Measurements from ENCODE around the gene TXNL4A. TPM values are rescaled to one million over a fixed set of nuclear protein-coding genes. Genes with fewer than 3 reads are reported as not detected.
A peak's percentile ranks its signal among the peaks of the same experiment; 100 is the strongest.

The TXNL4A gene
- total RNA-seq, 1 donor from 2014 or later: 210 TPM

- no peak for DNase-seq
- Mint-ChIP-seq H3K36me3 (ENCODE audit: low read depth) (peaks cover 44% of the 10 kb centered on the region), H3K4me3 (peak overlapping the region; percentile 7), H3K4me1 (peaks cover 54% of the 10 kb centered on the region), H3K27ac (no peak overlapping the region), H3K9me3 (no peaks in the 10 kb centered on the region), H3K27me3 (no peaks in the 10 kb centered on the region)
- intact Hi-C loops (cut with micrococcal nuclease): no loop called here
Measured at GRCh38 chr18:79983793-79984192, 4.6 kb downstream of the TXNL4A start.

- Mint-ChIP-seq H3K36me3 (ENCODE audit: low read depth) (peaks cover 44% of the 10 kb centered on the region), H3K27me3 (no peaks in the 10 kb centered on the region), H3K4me3 (no peak overlapping the region), H3K27ac (peak overlapping the region; percentile 41), H3K9me3 (no peaks in the 10 kb centered on the region), H3K4me1 (peaks cover 54% of the 10 kb centered on the region)
- no peak for DNase-seq
- intact Hi-C loops (cut with micrococcal nuclease): no loop called here
Measured at GRCh38 chr18:79983253-79983652, 5.1 kb downstream of the TXNL4A start.

GRCh38 chr18:79982736-79983135 lies 5.6 kb downstream of the TXNL4A start:
- peak; percentile 77 for DNase-seq
- Mint-ChIP-seq H3K27ac (peak overlapping the region; percentile 23), H3K27me3 (no peaks in the 10 kb centered on the region), H3K9me3 (no peaks in the 10 kb centered on the region), H3K4me3 (no peak overlapping the region), H3K4me1 (peaks cover 57% of the 10 kb centered on the region), H3K36me3 (ENCODE audit: low read depth) (peaks cover 47% of the 10 kb centered on the region)
- intact Hi-C loops (cut with micrococcal nuclease): no loop called here

GRCh38 chr18:79980585-79980984 lies 7.8 kb downstream of the TXNL4A start:
- H3K9me3 Mint-ChIP-seq: no peaks in the 10 kb centered on the region
- intact Hi-C loops (cut with micrococcal nuclease): no loop called here
- no peak for DNase-seq
- H3K27ac Mint-ChIP-seq: no peak overlapping the region
- H3K4me3 Mint-ChIP-seq: no peak overlapping the region
- H3K36me3 Mint-ChIP-seq (ENCODE audit: low read depth): peaks cover 38% of the 10 kb centered on the region
- no peaks in the 10 kb centered on the region for H3K27me3 Mint-ChIP-seq
- H3K4me1 Mint-ChIP-seq: peaks cover 46% of the 10 kb centered on the region

GRCh38 chr18:79979843-79980242 lies 8.5 kb downstream of the TXNL4A start:
- H3K27me3 Mint-ChIP-seq: no peaks in the 10 kb centered on the region
- no peak overlapping the region for H3K4me3 Mint-ChIP-seq
- H3K36me3 Mint-ChIP-seq (ENCODE audit: low read depth): peaks cover 39% of the 10 kb centered on the region
- H3K9me3 Mint-ChIP-seq: no peaks in the 10 kb centered on the region
- peaks cover 41% of the 10 kb centered on the region for H3K4me1 Mint-ChIP-seq
- no peak for DNase-seq
- H3K27ac Mint-ChIP-seq: no peak overlapping the region
- intact Hi-C loops (cut with micrococcal nuclease): no loop called here

- DNase-seq: no peak
- Mint-ChIP-seq H3K9me3 (no peaks in the 10 kb centered on the region), H3K4me1 (peaks cover 16% of the 10 kb centered on the region), H3K27me3 (no peaks in the 10 kb centered on the region), H3K27ac (no peak overlapping the region), H3K36me3 (ENCODE audit: low read depth) (peaks cover 51% of the 10 kb centered on the region), H3K4me3 (no peak overlapping the region)
- intact Hi-C loops (cut with micrococcal nuclease): no loop called here
Measured at GRCh38 chr18:79975985-79976680, 12.2 kb downstream of the TXNL4A start.

- intact Hi-C loops (cut with micrococcal nuclease): no loop called here
- Mint-ChIP-seq H3K4me3 (no peak overlapping the region), H3K27me3 (no peaks in the 10 kb centered on the region), H3K36me3 (ENCODE audit: low read depth) (peaks cover 55% of the 10 kb centered on the region), H3K27ac (no peak overlapping the region), H3K9me3 (no peaks in the 10 kb centered on the region), H3K4me1 (peaks cover 13% of the 10 kb centered on the region)
- no peak for DNase-seq
Measured at GRCh38 chr18:79975043-79975442, 13.3 kb downstream of the TXNL4A start.

GRCh38 chr18:79974025-79974654 lies 14.2 kb downstream of the TXNL4A start:
- no peaks in the 10 kb centered on the region for H3K9me3 Mint-ChIP-seq
- H3K4me3 Mint-ChIP-seq: no peak overlapping the region
- DNase-seq: no peak
- H3K27ac Mint-ChIP-seq: no peak overlapping the region
- peaks cover 7% of the 10 kb centered on the region for H3K4me1 Mint-ChIP-seq
- H3K27me3 Mint-ChIP-seq: no peaks in the 10 kb centered on the region
- intact Hi-C loops (cut with micrococcal nuclease): no loop called here
- peaks cover 53% of the 10 kb centered on the region for H3K36me3 Mint-ChIP-seq (ENCODE audit: low read depth)

- no peak overlapping the region for H3K4me3 Mint-ChIP-seq
- intact Hi-C loops (cut with micrococcal nuclease): no loop called here
- H3K27me3 Mint-ChIP-seq: no peaks in the 10 kb centered on the region
- no peak overlapping the region for H3K27ac Mint-ChIP-seq
- H3K9me3 Mint-ChIP-seq: no peaks in the 10 kb centered on the region
- no peak for DNase-seq
- peaks cover 7% of the 10 kb centered on the region for H3K4me1 Mint-ChIP-seq
- peaks cover 52% of the 10 kb centered on the region for H3K36me3 Mint-ChIP-seq (ENCODE audit: low read depth)
Measured at GRCh38 chr18:79973517-79973916, 14.8 kb downstream of the TXNL4A start.

GRCh38 chr18:79972720-79973119 lies 15.6 kb downstream of the TXNL4A start:
- DNase-seq: no peak
- Mint-ChIP-seq H3K4me3 (no peak overlapping the region), H3K4me1 (peaks cover 3% of the 10 kb centered on the region), H3K9me3 (no peaks in the 10 kb centered on the region), H3K27me3 (no peaks in the 10 kb centered on the region), H3K27ac (no peak overlapping the region), H3K36me3 (ENCODE audit: low read depth) (peaks cover 49% of the 10 kb centered on the region)
- intact Hi-C loops (cut with micrococcal nuclease): no loop called here

- Mint-ChIP-seq H3K4me3 (no peak overlapping the region), H3K27ac (no peak overlapping the region), H3K36me3 (ENCODE audit: low read depth) (peaks cover 52% of the 10 kb centered on the region), H3K9me3 (no peaks in the 10 kb centered on the region), H3K27me3 (no peaks in the 10 kb centered on the region), H3K4me1 (peaks cover 3% of the 10 kb centered on the region)
- intact Hi-C loops (cut with micrococcal nuclease): no loop called here
- DNase-seq: no peak
Measured at GRCh38 chr18:79971986-79972385, 16.4 kb downstream of the TXNL4A start.

- H3K4me1 Mint-ChIP-seq: peaks cover 3% of the 10 kb centered on the region
- no peak for DNase-seq
- H3K27me3 Mint-ChIP-seq: no peaks in the 10 kb centered on the region
- H3K4me3 Mint-ChIP-seq: no peak overlapping the region
- H3K9me3 Mint-ChIP-seq: no peaks in the 10 kb centered on the region
- H3K36me3 Mint-ChIP-seq (ENCODE audit: low read depth): peaks cover 50% of the 10 kb centered on the region
- H3K27ac Mint-ChIP-seq: no peak overlapping the region
- intact Hi-C loops (cut with micrococcal nuclease): no loop called here
Measured at GRCh38 chr18:79971211-79971952, 17.0 kb downstream of the TXNL4A start.

- Mint-ChIP-seq H3K27me3 (no peaks in the 10 kb centered on the region), H3K9me3 (no peaks in the 10 kb centered on the region), H3K27ac (no peak overlapping the region), H3K4me1 (peaks cover 4% of the 10 kb centered on the region), H3K36me3 (ENCODE audit: low read depth) (peaks cover 48% of the 10 kb centered on the region), H3K4me3 (no peak overlapping the region)
- intact Hi-C loops (cut with micrococcal nuclease): no loop called here
- no peak for DNase-seq
Measured at GRCh38 chr18:79970419-79971133, 17.8 kb downstream of the TXNL4A start.

Data from activated CD4-positive, alpha-beta T cell treated with anti-CD3 and anti-CD28 coated beads, Interleukin-2, amount 10 ng/mL, durations not matched to agents 24 days and 14 days (primary cell).